Neural cell (in vitro differentiated cells): ENCODE measurements around the gene CLEC20A. TPM values are rescaled to one million over a fixed set of nuclear protein-coding genes. Genes with fewer than 3 reads are reported as not detected.

Experiments
- H2AFZ ChIP-seq: fragments of 200-600, 300-800 bp; sonication (generic), shearing (Covaris generic); 2 replicates; pipeline ENCODE4 v1.6.0; 2014; ENCODE audit warnings: low read depth, mild to moderate bottlenecking, antibody characterized with exemption, low read length, moderate library complexity
- H3F3A ChIP-seq: fragments of 200-600 bp; shearing (Covaris generic); 2 replicates; pipeline ENCODE4 v1.6.1; 2016; ENCODE audit warnings: mild to moderate bottlenecking, moderate library complexity, mixed read lengths, antibody characterized with exemption, low read length; ENCODE audit not compliant: insufficient read depth, poor library complexity, severe bottlenecking
- H3K27ac ChIP-seq: fragments of 200-600, 300-800 bp; sonication (generic), shearing (Covaris generic); 2 replicates; pipeline ENCODE4 v1.5.1; 2014; ENCODE audit warnings: mild to moderate bottlenecking, low read length, moderate library complexity
- H3K27me3 ChIP-seq: fragments of 300-800, 200-600 bp; sonication (generic), shearing (Covaris generic); 2 replicates; pipeline ENCODE4 v1.6.0; 2014; ENCODE audit warnings: mild to moderate bottlenecking, low read depth, low read length, moderate library complexity; ENCODE audit not compliant: insufficient read depth
- H3K36me3 ChIP-seq: fragments of 300-800, 200-600 bp; sonication (generic), shearing (Covaris generic); 2 replicates; pipeline ENCODE4 v1.5.1; 2014; ENCODE audit warnings: mild to moderate bottlenecking, antibody characterized with exemption, low read length, moderate library complexity; ENCODE audit not compliant: insufficient read depth
- H3K4me2 ChIP-seq: fragments of 300-800, 200-600 bp; sonication (generic), shearing (Covaris generic); 2 replicates; pipeline ENCODE4 v1.6.0; 2014; ENCODE audit warnings: mild to moderate bottlenecking, low read length
- H3K4me3 ChIP-seq: fragments of 300-800, 200-600 bp; sonication (generic), shearing (Covaris generic); 2 replicates; pipeline ENCODE4 v1.5.1; 2014; ENCODE audit warnings: mild to moderate bottlenecking, low read length, moderate library complexity
- H3K79me2 ChIP-seq: fragments of 200-600 bp; shearing (Covaris generic); replicated peaks from 2 replicates; pipeline ENCODE4 v1.6.0; 2014; ENCODE audit warnings: mild to moderate bottlenecking, low read length, moderate library complexity; ENCODE audit not compliant: insufficient read depth
- H3K9ac ChIP-seq: fragments of 300-800, 200-600 bp; sonication (generic), shearing (Covaris generic); 2 replicates; pipeline ENCODE4 v1.6.1; 2016; ENCODE audit warnings: mild to moderate bottlenecking, low read length, mixed read lengths
- H3K9me2 ChIP-seq: fragments of 200-600 bp; shearing (Covaris generic); 2 replicates; pipeline ENCODE4 v1.6.1; 2016; ENCODE audit warnings: mild to moderate bottlenecking, low read length, mixed read lengths; ENCODE audit not compliant: insufficient read depth
- H3K9me3 ChIP-seq: fragments of 200-600, 300-800 bp; sonication (generic), shearing (Covaris generic); 2 replicates; pipeline ENCODE4 v1.6.1; 2016; ENCODE audit warnings: mild to moderate bottlenecking, mixed run types, low read length, moderate library complexity, mixed read lengths
- H4K20me1 ChIP-seq: fragments of 200-600 bp; shearing (Covaris generic); 2 replicates; pipeline ENCODE4 v1.6.1; 2016; ENCODE audit warnings: mild to moderate bottlenecking, mixed run types; ENCODE audit not compliant: insufficient read depth
- CTCF ChIP-seq: fragments of 450-650 bp; IDR thresholded peaks from 2 replicates; pipeline ENCODE4 v1.5.1; 2014; ENCODE audit warnings: antibody characterized with exemption, mild to moderate bottlenecking, moderate library complexity; ENCODE audit not compliant: poor library complexity, severe bottlenecking
- EP300 ChIP-seq: fragments of 450-650 bp; conservative IDR thresholded peaks from 2 replicates; pipeline ENCODE4 v1.6.1; 2014; ENCODE audit warnings: antibody characterized with exemption, mild to moderate bottlenecking, moderate library complexity; ENCODE audit not compliant: poor library complexity, severe bottlenecking
- EZH2 ChIP-seq: fragments of 200-600, 300-800 bp; shearing (Covaris generic), sonication (generic); IDR thresholded peaks from 2 replicates; pipeline ENCODE4 v1.6.1; 2014; ENCODE audit warnings: antibody characterized with exemption, low read length, borderline replicate concordance, mild to moderate bottlenecking; ENCODE audit not compliant: insufficient read depth, poor library complexity, severe bottlenecking
- MXI1 ChIP-seq: fragments of 450-650 bp; conservative IDR thresholded peaks from 2 replicates; pipeline ENCODE4 v1.6.1; 2014; ENCODE audit warnings: antibody characterized with exemption, mild to moderate bottlenecking; ENCODE audit not compliant: poor library complexity, severe bottlenecking
- POLR2AphosphoS5 ChIP-seq: IDR thresholded peaks from 2 replicates; pipeline ENCODE4 v1.6.1; 2012
- RAD21 ChIP-seq: fragments of 450-650 bp; conservative IDR thresholded peaks from 2 replicates; pipeline ENCODE4 v1.6.1; 2014; ENCODE audit warnings: antibody characterized with exemption, mild to moderate bottlenecking, moderate library complexity
- REST ChIP-seq: IDR thresholded peaks from 2 replicates; pipeline ENCODE4 v1.6.1; 2012; ENCODE audit warnings: borderline replicate concordance
- SMC3 ChIP-seq: fragments of 450-650 bp; conservative IDR thresholded peaks from 2 replicates; pipeline ENCODE4 v1.6.1; 2014; ENCODE audit warnings: antibody characterized with exemption, mild to moderate bottlenecking, moderate library complexity; ENCODE audit not compliant: poor library complexity
- TAF1 ChIP-seq: IDR thresholded peaks from 2 replicates; pipeline ENCODE4 v1.6.1; 2012; ENCODE audit warnings: low read depth
- polyA plus RNA-seq: library from polyadenylated mRNA; depleted of rRNA; stranded (reverse); fragments of >200 nt; gene quantifications from 2 replicates; pipeline ENCODE4 v1.2.3, GENCODE V29; 2014

The CLEC20A gene
- polyA plus RNA-seq, 1 donor from 2014 or later, result 0.78 TPM

GRCh38 chr1:178537382-178538090 is 40.8 kb upstream of the CLEC20A start:
- Histone ChIP-seq H3K9ac (no peak overlapping the region), H3K36me3 (no peaks in the 10 kb centered on the region), H2AFZ (no peak overlapping the region), H3K27me3 (no peaks in the 10 kb centered on the region), H4K20me1 (no peaks in the 10 kb centered on the region), H3K9me2 (no peaks in the 10 kb centered on the region), H3K9me3 (no peaks in the 10 kb centered on the region), H3K27ac (no peak overlapping the region), H3K4me2 (no peak overlapping the region), H3F3A (no peaks in the 10 kb centered on the region), H3K4me3 (no peak overlapping the region), H3K79me2 (no peaks in the 10 kb centered on the region)
- no peak for TF ChIP-seq CTCF

GRCh38 chr1:178536844-178537371 is 40.1 kb upstream of the CLEC20A start:
- no peak overlapping the region for H3K9ac ChIP-seq
- no peak overlapping the region for H3K4me2 ChIP-seq
- no peaks in the 10 kb centered on the region for H4K20me1 ChIP-seq
- no peaks in the 10 kb centered on the region for H3K9me3 ChIP-seq
- H2AFZ ChIP-seq, result no peak overlapping the region
- H3K4me3 ChIP-seq, result no peak overlapping the region
- H3F3A ChIP-seq, result no peaks in the 10 kb centered on the region
- no peak overlapping the region for H3K27ac ChIP-seq
- H3K27me3 ChIP-seq, result no peaks in the 10 kb centered on the region
- H3K79me2 ChIP-seq, result no peaks in the 10 kb centered on the region
- H3K36me3 ChIP-seq, result no peaks in the 10 kb centered on the region
- no peak for TF ChIP-seq RAD21
- TF ChIP-seq CTCF, result no peak
- TF ChIP-seq TAF1, result no peak
- no peak for TF ChIP-seq REST
- TF ChIP-seq EZH2, result no peak
- no peak for TF ChIP-seq SMC3
- no peak for TF ChIP-seq POLR2AphosphoS5
- TF ChIP-seq MXI1, result no peak
- TF ChIP-seq EP300, result no peak
- H3K9me2 ChIP-seq, result no peaks in the 10 kb centered on the region
